SK-N-SH (cell line): ENCODE measurements around the gene TOR4A.

ENCODE experiments used
- EP300 ChIP-seq, 2 experiments: IDR thresholded peaks; 2 replicates each; pipeline versions ENCODE4 v1.4.0 to v1.6.1; 2012; ENCODE audit warnings: borderline replicate concordance in 1 of 2, low read depth in 1 of 2, low read length in 1 of 2
- NRF1 ChIP-seq: IDR thresholded peaks from 2 replicates; pipeline ENCODE4 v1.6.1; 2012; ENCODE audit warnings: low read depth, mild to moderate bottlenecking, low read length
- POLR2AphosphoS5 ChIP-seq: IDR thresholded peaks from 2 replicates; pipeline ENCODE4 v1.6.1; 2012; ENCODE audit warnings: low read depth, low read length
- TF ChIP-seq, protein P1 (sequence below): fragments of 200-600 bp; sonication (generic); IDR thresholded peaks from 2 replicates; pipeline ENCODE4 v1.6.1; 2017; ENCODE audit warnings: antibody characterized with exemption, mild to moderate bottlenecking, moderate library complexity

DNA sequence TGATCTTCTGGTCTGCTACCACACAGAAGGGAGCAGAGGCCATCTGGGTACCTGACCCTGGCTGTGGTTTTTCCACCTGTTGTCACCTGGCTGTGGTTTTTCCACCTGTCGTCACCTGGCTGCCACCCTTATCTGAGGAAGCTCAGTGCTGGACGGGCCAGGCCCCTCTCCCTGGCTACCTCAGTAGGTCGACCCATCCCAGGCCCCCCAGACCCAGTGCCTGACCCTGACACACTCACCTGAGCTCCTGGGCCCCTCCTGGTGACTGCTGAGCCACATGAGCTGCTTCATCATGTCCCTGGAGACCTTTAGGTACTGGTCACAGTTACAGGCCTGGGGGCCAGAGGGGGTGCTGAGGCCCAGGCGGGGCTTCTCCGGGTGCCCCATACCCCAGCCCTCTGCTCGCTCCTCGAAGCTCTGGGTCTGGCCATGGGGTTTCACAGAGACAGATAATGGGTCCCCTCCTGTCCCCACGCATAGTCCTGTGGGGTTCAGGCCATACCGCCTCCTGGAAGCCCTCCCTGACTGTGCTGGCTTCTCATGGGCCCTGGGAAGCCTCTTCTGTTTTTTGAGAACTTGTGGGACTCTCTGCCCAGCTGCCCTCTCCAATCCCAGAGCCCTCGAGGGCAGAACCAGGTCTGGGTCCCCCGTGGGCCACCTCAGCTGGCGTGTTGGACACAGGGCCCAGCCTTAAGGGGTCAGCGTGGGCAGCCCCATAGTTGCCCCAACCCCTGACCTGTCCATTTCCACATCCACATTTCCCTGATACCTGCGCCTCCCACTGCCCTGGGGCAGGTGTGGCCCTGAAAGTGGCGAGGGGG lies 32.1 kb downstream of the TOR4A start:
- TF ChIP-seq, protein P1, sequence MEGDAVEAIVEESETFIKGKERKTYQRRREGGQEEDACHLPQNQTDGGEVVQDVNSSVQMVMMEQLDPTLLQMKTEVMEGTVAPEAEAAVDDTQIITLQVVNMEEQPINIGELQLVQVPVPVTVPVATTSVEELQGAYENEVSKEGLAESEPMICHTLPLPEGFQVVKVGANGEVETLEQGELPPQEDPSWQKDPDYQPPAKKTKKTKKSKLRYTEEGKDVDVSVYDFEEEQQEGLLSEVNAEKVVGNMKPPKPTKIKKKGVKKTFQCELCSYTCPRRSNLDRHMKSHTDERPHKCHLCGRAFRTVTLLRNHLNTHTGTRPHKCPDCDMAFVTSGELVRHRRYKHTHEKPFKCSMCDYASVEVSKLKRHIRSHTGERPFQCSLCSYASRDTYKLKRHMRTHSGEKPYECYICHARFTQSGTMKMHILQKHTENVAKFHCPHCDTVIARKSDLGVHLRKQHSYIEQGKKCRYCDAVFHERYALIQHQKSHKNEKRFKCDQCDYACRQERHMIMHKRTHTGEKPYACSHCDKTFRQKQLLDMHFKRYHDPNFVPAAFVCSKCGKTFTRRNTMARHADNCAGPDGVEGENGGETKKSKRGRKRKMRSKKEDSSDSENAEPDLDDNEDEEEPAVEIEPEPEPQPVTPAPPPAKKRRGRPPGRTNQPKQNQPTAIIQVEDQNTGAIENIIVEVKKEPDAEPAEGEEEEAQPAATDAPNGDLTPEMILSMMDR, result no peak
- no peak for TF ChIP-seq EP300 (IDR thresholded peaks at IDR 0.05; ENCODE audit: borderline replicate concordance in 1 of 2, low read depth in 1 of 2, low read length in 1 of 2)
- TF ChIP-seq POLR2AphosphoS5, result no peak
- no peak for TF ChIP-seq NRF1
